OCI-LY3 (cell line): Measurements from ENCODE around the gene CEP104.

Source experiments
- H2AFZ ChIP-seq: fragments of 200-600, 300-600 bp; shearing (Covaris generic); 2 replicates; pipeline ENCODE4 v1.6.0; 2014; ENCODE audit warnings: antibody characterized with exemption, low read depth, low read length
- H3K27ac ChIP-seq: fragments of 200-600, 300-600 bp; sonication (generic); 2 replicates; pipeline ENCODE4 v1.5.1; 2014; ENCODE audit warnings: mild to moderate bottlenecking, low read length, moderate library complexity, mixed read lengths
- H3K27me3 ChIP-seq: fragments of 200-600, 300-600 bp; sonication (generic); 2 replicates; pipeline ENCODE4 v1.6.1; 2014; ENCODE audit warnings: low read depth, low read length, mixed read lengths
- H3K36me3 ChIP-seq: fragments of 200-600, 300-600 bp; sonication (generic); replicated peaks from 2 replicates; pipeline ENCODE3; 2014; ENCODE audit warnings: low read depth, low read length, mixed read lengths
- H3K4me1 ChIP-seq: fragments of 300-600, 200-600 bp; sonication (generic); 2 replicates; pipeline ENCODE4 v1.6.1; 2014; ENCODE audit warnings: low read length, mixed read lengths
- H3K4me2 ChIP-seq: fragments of 200-600, 300-600 bp; sonication (generic); 2 replicates; pipeline ENCODE4 v1.6.1; 2014; ENCODE audit warnings: low read length, mixed read lengths
- H3K4me3 ChIP-seq: fragments of 300-600, 200-600 bp; sonication (generic); 2 replicates; pipeline ENCODE4 v1.5.1; 2014; ENCODE audit warnings: antibody characterized with exemption, mild to moderate bottlenecking, low read length, moderate library complexity
- H3K79me2 ChIP-seq: fragments of 300-600, 200-600 bp; shearing (Covaris generic); 2 replicates; pipeline ENCODE4 v1.6.1; 2014; ENCODE audit warnings: mild to moderate bottlenecking, low read length, mixed read lengths
- H3K9ac ChIP-seq: fragments of 300-600, 200-600 bp; shearing (Covaris generic); 2 replicates; pipeline ENCODE4 v1.6.0; 2014; ENCODE audit warnings: mild to moderate bottlenecking, low read length, moderate library complexity
- H3K9me3 ChIP-seq: fragments of 200-600, 300-600 bp; shearing (Covaris generic); 2 replicates; pipeline ENCODE4 v1.6.1; 2014; ENCODE audit warnings: low read length, mixed read lengths; ENCODE audit not compliant: insufficient read depth
- H4K20me1 ChIP-seq: fragments of 200-600, 300-600 bp; sonication (generic); 2 replicates; pipeline ENCODE4 v1.6.1; 2016; ENCODE audit warnings: low read length, mixed read lengths; ENCODE audit not compliant: insufficient read depth
- EZH2phosphoT487 ChIP-seq: fragments of 200-600 bp; shearing (Covaris generic); IDR thresholded peaks from 2 replicates; pipeline ENCODE4 v1.6.1; 2018; ENCODE audit warnings: antibody characterized with exemption, mixed run types, low read depth
- TF ChIP-seq, protein P1 (sequence below): fragments of 200-600, 300-600 bp; sonication (generic); IDR thresholded peaks from 2 replicates; pipeline ENCODE4 v1.5.1; 2014; ENCODE audit warnings: antibody characterized with exemption, low read length, low read depth

CEP104 gene

DNA sequence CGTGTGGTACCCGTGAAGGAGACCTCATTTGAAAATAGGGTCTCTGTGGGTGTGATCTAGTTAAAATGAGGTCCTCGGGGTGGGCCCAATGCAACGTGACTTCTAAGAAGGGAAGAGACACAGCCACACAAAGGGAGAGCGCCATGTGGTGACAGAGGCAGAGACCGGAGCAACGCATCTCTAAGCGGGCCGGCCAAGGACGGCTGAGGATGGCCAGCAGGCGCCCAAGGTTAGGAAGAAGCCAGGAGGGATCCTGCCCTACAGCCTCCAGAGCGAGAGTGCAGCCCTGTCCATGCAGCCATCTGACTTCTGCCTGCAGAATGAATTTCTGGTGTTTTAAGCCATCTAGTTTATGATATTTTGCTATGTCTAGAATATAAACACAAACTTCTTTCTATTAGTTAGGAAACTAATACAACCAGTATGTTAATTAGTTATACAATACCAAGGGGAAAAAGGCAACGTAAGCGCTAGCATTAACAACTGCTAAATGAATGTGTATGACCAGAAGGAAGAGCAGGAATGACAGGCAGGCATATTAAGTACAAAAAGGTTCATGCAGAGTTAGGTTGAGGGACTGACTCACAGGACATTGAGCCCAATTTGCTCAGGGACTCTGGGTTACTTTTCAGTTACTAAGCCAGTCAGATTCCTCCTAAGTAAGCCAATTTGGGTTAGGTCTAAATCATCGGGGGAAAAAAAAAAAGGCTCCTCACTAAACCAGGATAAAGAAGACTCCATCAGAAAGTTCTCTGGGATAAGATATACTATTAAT lies 4.1 kb downstream of the CEP104 start:
- H3K9ac ChIP-seq = no peak overlapping the region
- H3K4me2 ChIP-seq = no peak overlapping the region
- no peak overlapping the region for H3K27ac ChIP-seq
- H3K27me3 ChIP-seq = no peaks in the 10 kb centered on the region
- H4K20me1 ChIP-seq = peaks cover 8% of the 10 kb centered on the region; the same call in 1 of the 2 replicates
- H3K4me3 ChIP-seq = no peak overlapping the region
- H2AFZ ChIP-seq = no peak overlapping the region
- TF ChIP-seq EZH2phosphoT487 = no peak
- TF ChIP-seq, protein P1, sequence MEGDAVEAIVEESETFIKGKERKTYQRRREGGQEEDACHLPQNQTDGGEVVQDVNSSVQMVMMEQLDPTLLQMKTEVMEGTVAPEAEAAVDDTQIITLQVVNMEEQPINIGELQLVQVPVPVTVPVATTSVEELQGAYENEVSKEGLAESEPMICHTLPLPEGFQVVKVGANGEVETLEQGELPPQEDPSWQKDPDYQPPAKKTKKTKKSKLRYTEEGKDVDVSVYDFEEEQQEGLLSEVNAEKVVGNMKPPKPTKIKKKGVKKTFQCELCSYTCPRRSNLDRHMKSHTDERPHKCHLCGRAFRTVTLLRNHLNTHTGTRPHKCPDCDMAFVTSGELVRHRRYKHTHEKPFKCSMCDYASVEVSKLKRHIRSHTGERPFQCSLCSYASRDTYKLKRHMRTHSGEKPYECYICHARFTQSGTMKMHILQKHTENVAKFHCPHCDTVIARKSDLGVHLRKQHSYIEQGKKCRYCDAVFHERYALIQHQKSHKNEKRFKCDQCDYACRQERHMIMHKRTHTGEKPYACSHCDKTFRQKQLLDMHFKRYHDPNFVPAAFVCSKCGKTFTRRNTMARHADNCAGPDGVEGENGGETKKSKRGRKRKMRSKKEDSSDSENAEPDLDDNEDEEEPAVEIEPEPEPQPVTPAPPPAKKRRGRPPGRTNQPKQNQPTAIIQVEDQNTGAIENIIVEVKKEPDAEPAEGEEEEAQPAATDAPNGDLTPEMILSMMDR = no peak
- peaks cover 9% of the 10 kb centered on the region for H3K36me3 ChIP-seq
- H3K9me3 ChIP-seq = no peaks in the 10 kb centered on the region
- peaks cover 28% of the 10 kb centered on the region for H3K79me2 ChIP-seq
- peaks cover 10% of the 10 kb centered on the region for H3K4me1 ChIP-seq

DNA sequence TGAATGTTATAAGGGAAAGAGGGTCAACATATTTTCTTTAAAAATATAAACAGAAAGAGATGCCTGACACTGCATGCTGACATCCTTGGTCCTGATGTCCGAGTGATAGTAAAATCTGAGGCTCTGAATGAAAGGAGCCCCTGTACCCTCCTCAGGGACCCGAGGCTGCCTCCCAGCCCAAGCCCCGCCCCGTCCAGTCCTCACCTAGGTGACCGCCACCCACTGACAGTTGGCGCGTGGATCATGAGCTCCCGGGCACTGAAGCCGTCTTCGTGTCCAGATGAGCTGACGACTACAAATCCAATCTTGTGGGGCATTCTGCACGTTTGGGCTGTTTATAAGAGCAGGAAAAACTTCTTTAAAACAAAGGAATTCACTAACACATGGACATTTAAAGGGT lies 4.9 kb downstream of the CEP104 start:
- H3K4me3 ChIP-seq = no peak overlapping the region
- H3K27ac ChIP-seq = no peak overlapping the region
- H4K20me1 ChIP-seq = peaks cover 8% of the 10 kb centered on the region; the same call in 1 of the 2 replicates
- no peak overlapping the region for H2AFZ ChIP-seq
- H3K36me3 ChIP-seq = peaks cover 9% of the 10 kb centered on the region
- no peak overlapping the region for H3K9ac ChIP-seq
- TF ChIP-seq EZH2phosphoT487 = no peak
- TF ChIP-seq, protein P1 = no peak
- H3K27me3 ChIP-seq = no peaks in the 10 kb centered on the region
- no peaks in the 10 kb centered on the region for H3K9me3 ChIP-seq
- H3K4me1 ChIP-seq = peaks cover 8% of the 10 kb centered on the region
- peaks cover 24% of the 10 kb centered on the region for H3K79me2 ChIP-seq
- no peak overlapping the region for H3K4me2 ChIP-seq

DNA sequence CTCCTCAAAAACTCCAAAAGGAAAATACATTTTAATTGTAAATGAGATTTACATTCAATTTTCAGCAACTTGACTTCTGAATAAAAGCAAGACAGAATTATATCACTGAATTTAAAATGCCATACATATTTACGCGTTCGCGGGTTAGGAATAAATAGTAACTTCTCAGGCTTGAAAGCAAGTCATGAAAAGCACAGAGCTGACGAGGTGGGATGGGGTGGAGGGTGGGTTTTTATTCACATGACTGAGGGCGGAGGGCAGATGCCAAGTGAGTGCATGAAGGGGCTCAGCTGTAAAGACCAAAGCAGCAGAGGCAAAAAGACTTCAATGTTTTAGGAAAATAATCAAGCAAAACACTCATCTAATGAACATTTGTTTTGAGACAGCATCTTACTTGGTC lies 5.7 kb downstream of the CEP104 start:
- H3K36me3 ChIP-seq = peaks cover 9% of the 10 kb centered on the region
- no peak overlapping the region for H3K27ac ChIP-seq

DNA sequence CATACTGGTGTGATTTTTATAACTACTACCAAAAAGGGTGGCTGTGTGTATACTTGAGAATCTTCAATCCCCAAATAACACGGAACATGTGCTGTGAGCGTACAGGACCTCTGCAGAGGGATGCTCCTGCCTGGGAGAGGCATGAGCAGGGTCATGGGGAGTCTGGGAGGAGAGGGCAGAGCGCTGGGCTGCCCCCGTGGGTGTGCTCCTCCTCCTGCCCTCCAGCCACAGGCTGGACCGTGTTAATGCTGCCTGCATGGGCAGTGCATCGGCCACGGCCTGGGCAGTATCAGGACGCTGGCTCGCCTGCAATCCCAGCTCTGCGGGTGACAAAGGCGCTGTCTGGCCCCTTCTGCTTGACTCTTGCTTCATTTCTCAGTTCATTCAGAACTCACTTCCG lies 6.2 kb downstream of the CEP104 start:
- peaks cover 5% of the 10 kb centered on the region for H3K4me1 ChIP-seq
- peaks cover 7% of the 10 kb centered on the region; the same call in 1 of the 2 replicates for H4K20me1 ChIP-seq
- no peak overlapping the region for H3K27ac ChIP-seq
- peaks cover 9% of the 10 kb centered on the region for H3K36me3 ChIP-seq
- no peaks in the 10 kb centered on the region for H3K27me3 ChIP-seq
- no peak for TF ChIP-seq EZH2phosphoT487
- TF ChIP-seq, protein P1 = no peak
- H3K9ac ChIP-seq = no peak overlapping the region
- H3K4me3 ChIP-seq = no peak overlapping the region
- no peak overlapping the region for H3K4me2 ChIP-seq
- no peak overlapping the region for H2AFZ ChIP-seq
- H3K79me2 ChIP-seq = peaks cover 15% of the 10 kb centered on the region
- no peaks in the 10 kb centered on the region for H3K9me3 ChIP-seq

More for the DNA sequence above, 5.7 kb downstream of the CEP104 start:
- no peak overlapping the region for H3K9ac ChIP-seq
- peaks cover 8% of the 10 kb centered on the region for H3K4me1 ChIP-seq
- peaks cover 8% of the 10 kb centered on the region; the same call in 1 of the 2 replicates for H4K20me1 ChIP-seq
- TF ChIP-seq EZH2phosphoT487 = no peak
- TF ChIP-seq, protein P1 = no peak
- H3K79me2 ChIP-seq = peaks cover 20% of the 10 kb centered on the region
- no peak overlapping the region for H2AFZ ChIP-seq
- no peak overlapping the region for H3K4me3 ChIP-seq
- no peaks in the 10 kb centered on the region for H3K27me3 ChIP-seq
- no peaks in the 10 kb centered on the region for H3K9me3 ChIP-seq
- H3K4me2 ChIP-seq = no peak overlapping the region
